ENCODE measurements around the gene ENTPD1. TPM values are rescaled to one million over a fixed set of nuclear protein-coding genes. Genes with fewer than 3 reads are reported as not detected.

ENTPD1 gene
- total RNA-seq, 1 experiment from 2014 or later = not detected

DNA sequence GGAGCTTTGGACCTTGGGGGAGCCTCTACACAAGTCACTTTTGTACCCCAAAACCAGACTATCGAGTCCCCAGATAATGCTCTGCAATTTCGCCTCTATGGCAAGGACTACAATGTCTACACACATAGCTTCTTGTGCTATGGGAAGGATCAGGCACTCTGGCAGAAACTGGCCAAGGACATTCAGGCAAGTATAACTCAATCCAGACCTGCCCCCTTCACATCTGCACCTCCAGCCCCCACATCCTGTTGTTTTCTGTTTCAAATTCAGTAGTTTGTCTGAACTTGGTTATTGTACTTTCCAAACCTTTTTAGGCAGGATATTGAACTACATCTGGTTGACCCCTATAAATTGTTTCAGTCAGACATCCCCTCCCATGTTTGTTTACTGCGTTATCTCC lies 89.4 kb downstream of the ENTPD1 start:
- TF ChIP-seq, protein P1, sequence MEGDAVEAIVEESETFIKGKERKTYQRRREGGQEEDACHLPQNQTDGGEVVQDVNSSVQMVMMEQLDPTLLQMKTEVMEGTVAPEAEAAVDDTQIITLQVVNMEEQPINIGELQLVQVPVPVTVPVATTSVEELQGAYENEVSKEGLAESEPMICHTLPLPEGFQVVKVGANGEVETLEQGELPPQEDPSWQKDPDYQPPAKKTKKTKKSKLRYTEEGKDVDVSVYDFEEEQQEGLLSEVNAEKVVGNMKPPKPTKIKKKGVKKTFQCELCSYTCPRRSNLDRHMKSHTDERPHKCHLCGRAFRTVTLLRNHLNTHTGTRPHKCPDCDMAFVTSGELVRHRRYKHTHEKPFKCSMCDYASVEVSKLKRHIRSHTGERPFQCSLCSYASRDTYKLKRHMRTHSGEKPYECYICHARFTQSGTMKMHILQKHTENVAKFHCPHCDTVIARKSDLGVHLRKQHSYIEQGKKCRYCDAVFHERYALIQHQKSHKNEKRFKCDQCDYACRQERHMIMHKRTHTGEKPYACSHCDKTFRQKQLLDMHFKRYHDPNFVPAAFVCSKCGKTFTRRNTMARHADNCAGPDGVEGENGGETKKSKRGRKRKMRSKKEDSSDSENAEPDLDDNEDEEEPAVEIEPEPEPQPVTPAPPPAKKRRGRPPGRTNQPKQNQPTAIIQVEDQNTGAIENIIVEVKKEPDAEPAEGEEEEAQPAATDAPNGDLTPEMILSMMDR (conservative IDR thresholded peaks at IDR 0.05) = no peak
- no peak for TF ChIP-seq EZH2 (IDR thresholded peaks at IDR 0.05; ENCODE audit: low read depth)
- no peaks in the 10 kb centered on the region for H3K4me1 ChIP-seq (replicated peaks; ENCODE audit: insufficient read depth)
- H3K27me3 ChIP-seq (ENCODE audit: insufficient read depth, low read depth) = no peaks in the 10 kb centered on the region
- H3F3A ChIP-seq (ENCODE audit: insufficient read depth, low read depth) = no peaks in the 10 kb centered on the region
- H2AFZ ChIP-seq = no peak overlapping the region
- H3K4me3 ChIP-seq = no peak overlapping the region
- H3K4me2 ChIP-seq = no peak overlapping the region
- H3K9me2 ChIP-seq (ENCODE audit: insufficient read depth) = no peaks in the 10 kb centered on the region
- no peak for DNase-seq
- no peak overlapping the region for H3K27ac ChIP-seq
- H3K9me3 ChIP-seq (ENCODE audit: insufficient read depth, low read depth) = no peaks in the 10 kb centered on the region
- intact Hi-C loops (cut with micrococcal nuclease; ENCODE audit: unreplicated experiment) = no loop called here
- no peaks in the 10 kb centered on the region for H3K79me2 ChIP-seq (ENCODE audit: low read depth)
- no peaks in the 10 kb centered on the region for H4K20me1 ChIP-seq (ENCODE audit: insufficient read depth)
- ChIA-PET POLR2A (ENCODE audit: unreplicated experiment) (no interaction called here), CTCF (no interaction called here)
- no TSS peak for BruUV-seq (replicated peaks)
- no peaks in the 10 kb centered on the region for H3K36me3 ChIP-seq (ENCODE audit: low read depth)

DNA sequence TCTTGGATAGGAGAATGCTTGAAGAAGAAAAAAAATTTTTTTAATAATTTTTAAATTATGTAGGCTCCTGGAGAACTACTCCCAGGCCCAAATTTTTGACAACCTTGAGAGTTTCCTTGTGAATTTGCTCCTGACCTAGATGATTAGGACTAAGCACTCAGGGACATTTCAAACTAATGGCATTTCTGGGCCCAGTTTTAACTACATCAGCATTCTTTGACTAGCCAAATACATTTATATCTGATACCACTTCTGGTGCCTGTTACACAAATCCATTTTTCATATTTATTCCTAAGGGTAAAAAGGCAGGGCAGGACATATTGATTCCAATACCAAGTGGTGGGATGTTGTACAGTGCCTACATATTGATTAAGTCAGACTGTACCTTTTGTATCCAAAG lies 91.0 kb downstream of the ENTPD1 start:
- Histone ChIP-seq H3K4me2 (no peak overlapping the region), H3K4me3 (no peak overlapping the region), H3K36me3 (ENCODE audit: low read depth) (no peaks in the 10 kb centered on the region), H3F3A (ENCODE audit: insufficient read depth, low read depth) (no peaks in the 10 kb centered on the region), H3K79me2 (ENCODE audit: low read depth) (no peaks in the 10 kb centered on the region), H3K9me2 (ENCODE audit: insufficient read depth) (no peaks in the 10 kb centered on the region), H2AFZ (no peak overlapping the region), H3K9me3 (ENCODE audit: insufficient read depth, low read depth) (no peaks in the 10 kb centered on the region), H3K4me1 (replicated peaks; ENCODE audit: insufficient read depth) (no peaks in the 10 kb centered on the region), H3K27me3 (ENCODE audit: insufficient read depth, low read depth) (no peaks in the 10 kb centered on the region), H4K20me1 (ENCODE audit: insufficient read depth) (no peaks in the 10 kb centered on the region), H3K27ac (no peak overlapping the region)
- no peak for DNase-seq
- TF ChIP-seq, protein P1 (conservative IDR thresholded peaks at IDR 0.05) = no peak
- TF ChIP-seq EZH2 (IDR thresholded peaks at IDR 0.05; ENCODE audit: low read depth) = no peak
- BruUV-seq (replicated peaks) = no TSS peak
- CTCF ChIA-PET = no interaction called here
- intact Hi-C loops (cut with micrococcal nuclease; ENCODE audit: unreplicated experiment) = no loop called here
- POLR2A ChIA-PET (ENCODE audit: unreplicated experiment) = no interaction called here

DNA sequence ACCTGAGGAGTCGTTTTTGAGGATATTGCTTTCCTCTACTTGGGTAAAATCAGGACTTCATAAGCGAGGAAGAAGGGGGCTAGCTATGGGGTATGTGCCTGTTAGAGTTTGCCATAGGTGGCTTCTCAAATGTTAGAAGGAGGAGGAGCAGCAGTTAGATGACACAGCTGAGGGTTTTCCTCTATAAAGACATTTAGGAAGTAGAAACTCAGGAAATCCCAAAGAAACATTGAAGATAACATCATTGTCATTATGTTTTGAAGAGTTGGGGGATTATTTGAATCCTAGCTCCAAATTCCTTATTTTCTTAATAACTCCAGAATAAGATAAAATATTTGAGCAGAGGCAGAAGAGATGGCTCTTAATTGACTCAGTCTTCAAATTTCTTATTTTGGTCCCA lies 92.9 kb downstream of the ENTPD1 start:
- Histone ChIP-seq H3K79me2 (ENCODE audit: low read depth) (no peaks in the 10 kb centered on the region), H3K4me2 (no peak overlapping the region), H3K4me1 (replicated peaks; ENCODE audit: insufficient read depth) (no peaks in the 10 kb centered on the region), H3K9me3 (ENCODE audit: insufficient read depth, low read depth) (no peaks in the 10 kb centered on the region), H3K4me3 (no peak overlapping the region), H3K9me2 (ENCODE audit: insufficient read depth) (no peaks in the 10 kb centered on the region), H4K20me1 (ENCODE audit: insufficient read depth) (no peaks in the 10 kb centered on the region), H3K36me3 (ENCODE audit: low read depth) (no peaks in the 10 kb centered on the region), H2AFZ (no peak overlapping the region), H3F3A (ENCODE audit: insufficient read depth, low read depth) (no peaks in the 10 kb centered on the region), H3K27ac (no peak overlapping the region), H3K27me3 (ENCODE audit: insufficient read depth, low read depth) (no peaks in the 10 kb centered on the region)
- intact Hi-C loops (cut with micrococcal nuclease; ENCODE audit: unreplicated experiment) = no loop called here
- BruUV-seq (replicated peaks) = no TSS peak
- no peak for DNase-seq
- POLR2A ChIA-PET (ENCODE audit: unreplicated experiment) = no interaction called here
- CTCF ChIA-PET = no interaction called here
- TF ChIP-seq, protein P1 (conservative IDR thresholded peaks at IDR 0.05) = no peak
- no peak for TF ChIP-seq EZH2 (IDR thresholded peaks at IDR 0.05; ENCODE audit: low read depth)
